Loucy (cell line): Measurements from ENCODE around the gene ERC1.

Experiments used
- H2AFZ ChIP-seq: fragments of 200-600 bp; sonication (generic); 2 replicates; pipeline ENCODE4 v1.6.0; 2016; ENCODE audit warnings: antibody characterized with exemption, mild to moderate bottlenecking, low read length, moderate library complexity
- H3F3A ChIP-seq: fragments of 200-600 bp; 2 replicates; pipeline ENCODE4 v1.6.0; 2016; ENCODE audit warnings: antibody characterized with exemption, low read depth, mild to moderate bottlenecking
- H3K27me3 ChIP-seq: fragments of 200-600 bp; sonication (generic); 2 replicates; pipeline ENCODE4 v1.6.1; 2014; ENCODE audit warnings: low read length, mild to moderate bottlenecking; ENCODE audit not compliant: insufficient read depth, poor library complexity, severe bottlenecking
- H3K36me3 ChIP-seq: fragments of 200-600 bp; sonication (generic); 2 replicates; pipeline ENCODE4 v1.6.1; 2016; ENCODE audit warnings: low read length; ENCODE audit not compliant: insufficient read depth
- H3K4me1 ChIP-seq: fragments of 200-600 bp; sonication (generic); 2 replicates; pipeline ENCODE4 v1.5.1; 2014; ENCODE audit warnings: low read length, mild to moderate bottlenecking; ENCODE audit not compliant: insufficient read depth, poor library complexity, severe bottlenecking
- H3K4me2 ChIP-seq: fragments of 200-600 bp; sonication (generic); 2 replicates; pipeline ENCODE4 v1.6.0; 2014; ENCODE audit warnings: antibody characterized with exemption, low read length, low read depth, mild to moderate bottlenecking; ENCODE audit not compliant: poor library complexity, severe bottlenecking
- H3K4me3 ChIP-seq: fragments of 200-600 bp; sonication (generic); 2 replicates; pipeline ENCODE4 v1.5.1; 2014; ENCODE audit warnings: low read length, mild to moderate bottlenecking, mixed read lengths; ENCODE audit not compliant: poor library complexity, severe bottlenecking
- H3K79me2 ChIP-seq: fragments of 200-600 bp; sonication (generic); 2 replicates; pipeline ENCODE4 v1.6.1; 2014; ENCODE audit warnings: low read length; ENCODE audit not compliant: insufficient read depth
- H3K9ac ChIP-seq: fragments of 200-600 bp; sonication (generic); 2 replicates; pipeline ENCODE4 v1.6.0; 2014; ENCODE audit warnings: mild to moderate bottlenecking, low read depth, low read length, moderate library complexity; ENCODE audit not compliant: poor library complexity, severe bottlenecking
- H3K9me2 ChIP-seq: fragments of 200-600 bp; sonication (generic); replicated peaks from 2 replicates; pipeline ENCODE4 v1.6.1; 2016; ENCODE audit warnings: low read depth, low read length, mixed read lengths
- H3K9me3 ChIP-seq: fragments of 200-600 bp; sonication (generic); 2 replicates; pipeline ENCODE4 v1.6.1; 2014; ENCODE audit warnings: mild to moderate bottlenecking, antibody characterized with exemption, low read length, low read depth; ENCODE audit not compliant: insufficient read depth
- H4K20me1 ChIP-seq: fragments of 200-600 bp; sonication (generic); 2 replicates; pipeline ENCODE4 v1.6.0; 2014; ENCODE audit warnings: antibody characterized with exemption, low read length, mild to moderate bottlenecking; ENCODE audit not compliant: insufficient read depth, poor library complexity, severe bottlenecking
- EZH2phosphoT487 ChIP-seq: fragments of 200-600 bp; IDR thresholded peaks from 2 replicates; pipeline ENCODE4 v1.6.1; 2018; ENCODE audit warnings: antibody characterized with exemption, mild to moderate bottlenecking, moderate library complexity, borderline replicate concordance
- TF ChIP-seq, protein P1 (sequence below): fragments of 200-600 bp; sonication (generic); conservative IDR thresholded peaks from 2 replicates; pipeline ENCODE4 v1.5.1; 2014; ENCODE audit warnings: mild to moderate bottlenecking, antibody characterized with exemption, low read length

Gene ERC1

GRCh38 chr12:1377681-1378080, 386.7 kb downstream of the ERC1 start:
- Histone ChIP-seq H2AFZ (no peak overlapping the region), H4K20me1 (no peaks in the 10 kb centered on the region), H3K27me3 (no peaks in the 10 kb centered on the region), H3K4me1 (no peaks in the 10 kb centered on the region), H3F3A (no peaks in the 10 kb centered on the region), H3K36me3 (no peaks in the 10 kb centered on the region), H3K9me3 (no peaks in the 10 kb centered on the region), H3K9ac (no peak overlapping the region), H3K9me2 (no peaks in the 10 kb centered on the region), H3K4me2 (no peak overlapping the region), H3K79me2 (no peaks in the 10 kb centered on the region), H3K4me3 (no peak overlapping the region)
- no peak for TF ChIP-seq EZH2phosphoT487
- TF ChIP-seq, protein P1, sequence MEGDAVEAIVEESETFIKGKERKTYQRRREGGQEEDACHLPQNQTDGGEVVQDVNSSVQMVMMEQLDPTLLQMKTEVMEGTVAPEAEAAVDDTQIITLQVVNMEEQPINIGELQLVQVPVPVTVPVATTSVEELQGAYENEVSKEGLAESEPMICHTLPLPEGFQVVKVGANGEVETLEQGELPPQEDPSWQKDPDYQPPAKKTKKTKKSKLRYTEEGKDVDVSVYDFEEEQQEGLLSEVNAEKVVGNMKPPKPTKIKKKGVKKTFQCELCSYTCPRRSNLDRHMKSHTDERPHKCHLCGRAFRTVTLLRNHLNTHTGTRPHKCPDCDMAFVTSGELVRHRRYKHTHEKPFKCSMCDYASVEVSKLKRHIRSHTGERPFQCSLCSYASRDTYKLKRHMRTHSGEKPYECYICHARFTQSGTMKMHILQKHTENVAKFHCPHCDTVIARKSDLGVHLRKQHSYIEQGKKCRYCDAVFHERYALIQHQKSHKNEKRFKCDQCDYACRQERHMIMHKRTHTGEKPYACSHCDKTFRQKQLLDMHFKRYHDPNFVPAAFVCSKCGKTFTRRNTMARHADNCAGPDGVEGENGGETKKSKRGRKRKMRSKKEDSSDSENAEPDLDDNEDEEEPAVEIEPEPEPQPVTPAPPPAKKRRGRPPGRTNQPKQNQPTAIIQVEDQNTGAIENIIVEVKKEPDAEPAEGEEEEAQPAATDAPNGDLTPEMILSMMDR = no peak

- H3K9ac ChIP-seq = no peak overlapping the region
- H3K9me2 ChIP-seq = no peaks in the 10 kb centered on the region
- no peak overlapping the region for H2AFZ ChIP-seq
- TF ChIP-seq, protein P1 = no peak
- no peak for TF ChIP-seq EZH2phosphoT487
- H3K36me3 ChIP-seq = no peaks in the 10 kb centered on the region
- H3K9me3 ChIP-seq = no peaks in the 10 kb centered on the region
- H4K20me1 ChIP-seq = no peaks in the 10 kb centered on the region
- H3K79me2 ChIP-seq = no peaks in the 10 kb centered on the region
- no peaks in the 10 kb centered on the region for H3K4me1 ChIP-seq
- no peak overlapping the region for H3K4me2 ChIP-seq
- H3K4me3 ChIP-seq = no peak overlapping the region
- no peaks in the 10 kb centered on the region for H3F3A ChIP-seq
- H3K27me3 ChIP-seq = no peaks in the 10 kb centered on the region
Measured at GRCh38 chr12:1380171-1380851, 389.3 kb downstream of the ERC1 start.

DNA sequence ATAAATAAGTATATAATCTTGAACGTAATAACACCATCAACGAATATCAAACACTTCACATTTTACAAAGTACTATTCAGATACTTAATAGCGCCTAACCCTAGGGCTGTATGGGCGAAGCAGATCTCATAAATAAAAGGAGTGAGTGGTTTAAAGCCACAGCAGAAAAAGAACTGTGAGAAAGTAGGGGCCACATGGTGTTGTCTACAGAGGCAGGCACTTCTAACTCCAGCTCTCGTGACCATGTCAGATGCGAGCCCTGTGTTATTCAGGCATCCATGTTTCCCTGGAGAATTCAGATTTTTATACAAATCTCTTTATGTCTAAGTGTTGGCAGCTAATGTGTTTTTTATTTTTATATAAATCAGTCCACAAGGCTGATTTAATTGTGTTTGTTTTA, 391.1 kb downstream of the ERC1 start:
- no peaks in the 10 kb centered on the region for H3K79me2 ChIP-seq
- no peak overlapping the region for H2AFZ ChIP-seq
- TF ChIP-seq, protein P1 = no peak
- no peak for TF ChIP-seq EZH2phosphoT487
- H3K27me3 ChIP-seq = no peaks in the 10 kb centered on the region
- no peaks in the 10 kb centered on the region for H3F3A ChIP-seq
- H3K4me1 ChIP-seq = no peaks in the 10 kb centered on the region
- H3K9ac ChIP-seq = no peak overlapping the region
- H4K20me1 ChIP-seq = no peaks in the 10 kb centered on the region
- no peak overlapping the region for H3K4me3 ChIP-seq
- no peak overlapping the region for H3K4me2 ChIP-seq
- H3K9me2 ChIP-seq = no peaks in the 10 kb centered on the region
- no peaks in the 10 kb centered on the region for H3K9me3 ChIP-seq
- H3K36me3 ChIP-seq = no peaks in the 10 kb centered on the region
